ENCODE measurements around the gene FGD5. TPM values are rescaled to one million over a fixed set of nuclear protein-coding genes. Genes with fewer than 3 reads are reported as not detected.
"Not testable (repeated sequence)": the region's sequence is repeated elsewhere in the genome, so short reads cannot be mapped to it uniquely, and the experiment has no call there.

Gene FGD5
- total RNA-seq, 1 donor from 2014 or later: 103 TPM

GRCh38 chr3:14808025-14808424 lies 10.7 kb upstream of the FGD5 start:
- no peak for DNase-seq

- no peak for DNase-seq
Observed at GRCh38 chr3:14808502-14809266, 10.1 kb upstream of the FGD5 start.

GRCh38 chr3:14809611-14810010 lies 9.2 kb upstream of the FGD5 start:
- not testable (repeated sequence) for DNase-seq

- DNase-seq: peak; percentile 86
Observed at GRCh38 chr3:14810070-14810791, 8.5 kb upstream of the FGD5 start.

- peak; percentile 49 for DNase-seq
Observed at GRCh38 chr3:14810801-14811661, 7.7 kb upstream of the FGD5 start.

GRCh38 chr3:14811684-14812083 lies 7.1 kb upstream of the FGD5 start:
- DNase-seq: peak; percentile 68

- peak; percentile 62 for DNase-seq
Observed at GRCh38 chr3:14812196-14812790, 6.5 kb upstream of the FGD5 start.

GRCh38 chr3:14814411-14814871 lies 4.3 kb upstream of the FGD5 start:
- no peak for DNase-seq

GRCh38 chr3:14816359-14816758 lies 2.4 kb upstream of the FGD5 start:
- DNase-seq: no peak

- DNase-seq: no peak
Observed at GRCh38 chr3:14819671-14820070, 909 bp downstream of the FGD5 start.

GRCh38 chr3:14820156-14820555 lies 1.4 kb downstream of the FGD5 start:
- no peak for DNase-seq

GRCh38 chr3:14821151-14821550 lies 2.4 kb downstream of the FGD5 start:
- no peak for DNase-seq

GRCh38 chr3:14822134-14822533 lies 3.4 kb downstream of the FGD5 start:
- no peak for DNase-seq

GRCh38 chr3:14822670-14823390 lies 4.1 kb downstream of the FGD5 start:
- peak; percentile 52 for DNase-seq

GRCh38 chr3:14823393-14823792 lies 4.6 kb downstream of the FGD5 start:
- peak; percentile 78 for DNase-seq

- peak; percentile 41 for DNase-seq
Observed at GRCh38 chr3:14823910-14824629, 5.3 kb downstream of the FGD5 start.

GRCh38 chr3:14824646-14825045 lies 5.9 kb downstream of the FGD5 start:
- peak; percentile 24 for DNase-seq

- DNase-seq: no peak
Observed at GRCh38 chr3:14826069-14826468, 7.3 kb downstream of the FGD5 start.

GRCh38 chr3:14827776-14828175 lies 9.0 kb downstream of the FGD5 start:
- DNase-seq: no peak

- peak; percentile 50 for DNase-seq
Observed at GRCh38 chr3:14829811-14830210, 11.0 kb downstream of the FGD5 start.

GRCh38 chr3:14831916-14832450 lies 13.2 kb downstream of the FGD5 start:
- no peak for DNase-seq
